CD4-positive, alpha-beta T cell treated with Interleukin-4 for 1 hour (primary cell): ENCODE data around the gene KCNK1.

Experiments used
- DNase-seq, 2 donors: peaks; one replicate each; pipeline ENCODE4 v3.0.0-alpha.2; 2020 to 2022

Gene KCNK1

DNA sequence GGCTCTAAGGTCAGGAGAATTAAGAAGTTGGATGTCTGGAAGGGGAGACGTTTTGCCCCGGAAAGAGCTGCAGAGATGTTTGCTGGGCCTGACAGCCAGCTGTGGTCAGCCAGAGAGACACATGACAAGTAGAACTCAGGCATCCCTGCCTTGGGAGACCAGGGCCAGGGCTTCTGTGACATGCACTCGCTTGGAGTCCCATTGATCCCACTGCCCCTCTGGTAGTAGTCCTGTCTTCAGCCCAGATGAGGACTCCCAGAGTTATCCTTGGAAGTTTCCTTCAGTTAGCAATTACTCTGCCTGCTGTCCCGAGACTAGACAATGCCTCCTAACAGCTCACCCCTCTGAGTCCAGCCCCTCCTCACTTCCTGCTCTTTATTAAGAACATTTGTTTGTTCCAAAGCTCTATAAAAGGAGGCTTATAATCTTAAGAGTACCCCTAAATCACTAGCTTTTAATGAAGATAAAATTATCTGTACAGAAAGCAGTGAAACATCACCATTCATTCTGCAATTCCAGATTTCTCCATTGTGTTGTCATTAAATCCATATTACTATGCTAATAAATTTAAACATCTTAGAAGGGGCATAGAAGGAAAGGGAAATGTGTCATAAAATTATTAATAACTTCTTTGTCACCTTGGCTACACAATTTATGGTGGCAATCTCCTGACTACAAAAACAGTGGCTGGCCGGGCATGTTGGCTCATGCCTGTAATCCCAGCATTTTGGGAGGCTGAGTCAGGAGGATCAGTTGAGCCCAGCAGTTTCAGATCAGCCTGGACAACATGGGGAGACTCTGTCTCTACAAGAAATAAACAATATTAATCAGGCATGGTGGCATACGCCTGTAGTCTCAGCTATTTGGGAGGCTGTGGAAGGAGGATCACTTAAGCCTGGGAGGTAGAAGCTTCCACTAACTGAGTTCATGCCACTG lies 94.2 kb downstream of the KCNK1 start:
- no peak for DNase-seq

DNA sequence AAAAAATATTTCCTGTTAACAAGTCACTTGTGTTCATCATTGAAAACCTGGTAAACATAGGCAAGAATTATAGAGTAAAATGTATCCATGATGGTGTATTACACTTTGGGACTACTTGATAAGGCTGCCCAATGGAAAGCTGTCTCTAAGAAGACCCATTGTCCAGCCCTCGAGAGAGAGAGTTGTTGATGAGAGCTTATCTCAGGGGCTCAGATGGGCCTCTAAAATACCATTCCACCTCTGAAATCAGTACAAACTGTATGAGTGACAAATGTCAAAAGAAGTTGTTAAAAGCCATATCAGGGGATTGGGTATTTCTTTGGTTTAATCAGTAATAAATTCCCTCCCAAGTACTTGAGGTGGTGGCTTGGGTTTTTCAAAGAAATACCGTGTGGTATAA lies 96.1 kb downstream of the KCNK1 start:
- no peak for DNase-seq

DNA sequence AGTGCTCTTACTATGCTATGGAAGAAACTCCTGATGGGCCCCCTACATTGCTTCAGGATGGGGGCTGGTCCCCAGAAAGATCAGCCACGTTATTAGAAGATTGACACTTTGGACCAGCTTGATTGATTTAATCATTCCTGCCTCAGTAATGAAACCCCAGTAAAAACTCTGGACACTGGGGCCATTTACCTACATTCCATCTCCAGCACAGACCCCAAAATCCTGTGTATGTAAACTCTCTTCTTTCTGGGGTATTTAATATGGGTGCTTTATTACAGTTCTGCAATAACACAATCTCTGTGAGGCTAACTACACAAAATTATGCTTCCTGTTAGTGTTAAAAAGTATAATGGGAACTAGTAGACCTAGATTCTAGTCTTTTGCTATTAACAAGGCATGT lies 96.6 kb downstream of the KCNK1 start:
- no peak for DNase-seq

DNA sequence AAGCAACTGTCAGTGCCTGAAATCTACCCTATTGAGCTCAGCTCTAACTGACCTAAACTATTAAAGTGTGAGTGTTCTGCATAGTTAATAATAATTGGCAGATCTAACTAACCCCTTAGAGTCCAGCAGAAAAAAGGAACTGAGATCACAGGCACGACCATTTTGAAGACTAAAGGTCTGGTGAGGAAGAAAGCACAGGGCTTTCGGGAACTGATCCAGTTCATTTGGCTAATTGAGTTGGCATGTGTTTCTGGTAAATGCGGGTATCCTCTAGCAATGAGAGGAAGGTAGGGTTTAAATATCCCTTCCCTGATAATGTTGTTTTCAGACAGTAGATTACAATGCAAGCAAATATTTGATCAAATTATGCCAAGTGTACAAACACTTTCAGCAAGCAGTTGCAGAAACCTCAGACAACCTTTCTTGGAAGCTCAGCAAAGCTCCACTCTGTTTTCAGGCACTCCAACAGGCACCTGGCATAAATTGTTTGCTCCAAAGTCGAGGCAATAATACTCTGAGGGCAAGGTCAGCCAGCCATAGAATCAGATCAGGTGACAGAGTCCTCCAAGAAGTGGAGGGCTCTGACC lies 100.8 kb downstream of the KCNK1 start:
- no peak for DNase-seq

DNA sequence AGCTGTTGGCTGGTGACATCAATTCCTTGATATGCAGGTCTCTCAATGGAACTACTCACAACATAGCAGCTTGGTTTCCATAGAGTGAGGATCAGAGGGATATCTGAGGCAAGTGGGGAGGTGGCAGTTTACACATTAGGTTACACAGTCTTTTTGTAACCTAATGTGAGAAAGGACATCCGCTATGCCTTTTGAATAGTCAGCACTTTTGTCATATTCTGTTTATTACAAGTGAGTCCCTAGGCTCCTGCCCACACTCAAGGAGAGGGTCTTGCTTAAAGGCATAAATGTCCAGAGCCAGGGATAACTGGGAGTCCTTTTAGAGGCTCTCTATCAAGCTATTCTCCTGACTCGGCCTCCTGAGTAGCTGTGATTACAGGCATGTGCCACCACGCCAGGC lies 104.2 kb downstream of the KCNK1 start:
- DNase-seq: no peak

DNA sequence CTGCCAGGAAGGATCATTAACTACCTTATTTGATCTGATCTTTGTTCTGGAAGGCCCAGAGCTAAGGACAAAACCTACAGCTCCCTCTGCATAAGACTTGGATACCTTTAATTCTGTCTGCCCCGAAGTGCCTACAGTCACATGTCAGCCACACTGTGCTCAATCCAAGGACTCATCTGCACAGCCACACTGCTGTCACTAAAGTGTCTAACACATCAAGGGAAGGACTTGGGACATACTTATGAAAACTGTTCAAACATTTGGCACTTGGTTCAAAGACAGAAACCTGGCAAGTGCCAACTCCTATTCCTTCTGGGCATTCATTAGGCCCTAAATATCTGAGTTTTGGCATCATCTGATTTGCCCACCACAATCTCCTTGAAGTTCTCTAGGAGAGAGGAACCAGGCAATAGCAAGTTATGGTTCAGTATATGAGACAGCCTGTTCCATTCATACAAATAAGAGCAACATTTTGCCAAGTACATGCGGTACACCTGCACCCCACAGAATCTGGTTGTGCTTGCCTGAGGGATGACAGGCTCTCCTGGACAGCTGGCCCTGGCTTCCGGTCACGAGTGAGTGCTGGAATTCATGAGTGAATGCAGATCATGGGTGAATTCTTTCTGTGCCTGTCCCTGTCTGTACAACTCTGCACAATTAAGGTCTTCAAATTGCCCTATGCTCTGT lies 105.9 kb downstream of the KCNK1 start:
- DNase-seq: no peak

DNA sequence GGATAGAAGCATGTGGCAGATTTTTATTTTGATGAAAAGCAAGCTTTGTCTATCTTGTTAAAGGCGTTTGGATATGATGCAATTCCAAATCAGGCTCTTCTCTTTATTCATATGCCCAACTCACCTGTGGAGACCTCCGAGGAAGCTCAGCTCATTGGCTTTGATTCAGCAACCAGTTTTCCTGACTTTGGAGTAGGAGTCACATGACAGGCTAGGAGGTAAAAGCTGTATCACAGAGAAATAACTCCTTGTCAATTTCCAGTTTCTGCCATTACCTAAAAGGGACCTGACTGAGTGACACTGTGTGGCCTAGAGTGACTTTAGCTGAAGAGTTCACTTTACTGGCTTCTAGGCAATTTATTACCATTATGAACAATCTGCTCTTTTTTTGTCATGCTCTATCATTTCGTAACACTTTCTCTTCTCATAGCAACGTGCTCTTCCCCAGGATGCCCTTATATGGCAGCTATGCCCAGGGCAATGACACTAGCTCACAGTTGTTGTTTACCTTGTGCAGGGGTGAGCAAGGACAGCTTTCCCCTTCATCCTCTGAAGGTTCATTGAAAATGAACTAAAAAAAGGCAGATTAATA lies 107.2 kb downstream of the KCNK1 start:
- no peak for DNase-seq
